HG03432 (cell line): ENCODE results near the gene STAC3.

Experiments
- ATAC-seq: cut with Tn5 transposase; IDR thresholded peaks from one replicate; pipeline ENCODE4 v1.9.1; 2021; ENCODE audit warnings: mild to moderate bottlenecking, moderate library complexity; ENCODE audit not compliant: unreplicated experiment

The STAC3 gene

DNA sequence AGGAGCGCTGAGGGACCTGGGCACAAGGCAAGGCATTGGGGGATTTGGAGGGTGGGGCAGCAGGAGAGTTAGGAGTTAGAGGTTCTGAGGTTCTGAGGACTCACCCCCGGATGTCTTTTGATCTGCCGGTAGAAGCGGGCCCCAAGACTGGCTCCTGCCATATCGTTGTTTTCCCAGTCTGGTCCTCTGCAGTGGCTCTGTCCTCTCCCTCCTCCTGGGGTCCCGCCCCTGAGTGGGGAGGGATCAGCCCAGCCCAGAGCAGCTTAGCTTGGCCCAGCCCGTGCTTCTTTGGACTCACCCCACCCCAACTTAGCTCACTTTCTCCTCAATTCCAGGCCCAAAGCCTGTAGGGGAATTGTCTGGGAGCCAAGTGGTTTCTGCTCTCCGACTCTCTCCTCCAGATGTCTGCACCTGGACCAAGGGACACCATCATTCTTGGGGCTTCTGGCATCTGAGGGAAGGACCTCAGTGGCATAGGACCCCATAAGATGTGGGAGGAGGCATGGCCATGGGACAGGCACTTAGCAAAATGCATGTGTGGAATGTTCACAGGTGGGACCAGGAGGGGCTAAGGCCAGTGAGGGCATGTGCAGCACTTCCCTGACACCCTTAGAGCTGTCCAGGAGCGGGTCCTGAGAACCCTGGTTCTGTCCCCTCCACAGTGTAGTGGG is 13.9 kb downstream of the STAC3 start:
- ATAC-seq, result no peak

DNA sequence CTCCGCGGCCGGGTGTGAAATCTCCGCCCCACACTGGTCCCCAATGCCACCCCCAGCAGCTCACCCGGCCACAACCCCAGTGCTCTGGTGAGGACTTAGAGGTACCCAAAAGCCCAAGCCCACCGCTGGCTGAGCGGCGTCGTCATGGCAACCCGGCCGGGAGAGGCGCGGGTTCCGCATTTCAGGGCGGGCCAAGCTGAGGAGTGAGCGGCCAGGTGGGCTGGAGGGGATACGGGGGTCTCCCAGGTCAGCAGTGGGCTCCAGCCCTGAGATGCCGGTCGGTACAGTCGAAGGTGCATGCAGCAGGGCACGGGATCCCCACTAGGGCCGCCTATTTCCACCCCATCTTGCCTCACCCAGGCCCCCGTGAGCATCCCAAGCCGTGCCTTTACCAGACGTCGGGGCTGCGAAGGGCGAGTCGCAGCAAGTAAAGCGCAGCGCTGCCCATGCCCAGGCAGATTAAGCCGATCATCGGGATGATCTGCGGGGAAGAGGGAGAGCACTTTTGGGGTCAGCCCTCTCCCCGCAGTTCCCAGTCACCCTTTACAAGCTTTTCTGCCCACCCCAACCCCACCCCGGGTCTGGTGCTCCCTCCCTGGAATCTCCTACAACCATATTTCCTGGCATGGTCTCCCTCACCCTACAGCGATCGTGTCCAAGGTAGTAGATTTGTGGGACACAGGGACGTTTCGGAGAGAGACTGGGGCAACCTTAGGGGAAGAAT is 14.6 kb downstream of the STAC3 start:
- ATAC-seq, result no peak

DNA sequence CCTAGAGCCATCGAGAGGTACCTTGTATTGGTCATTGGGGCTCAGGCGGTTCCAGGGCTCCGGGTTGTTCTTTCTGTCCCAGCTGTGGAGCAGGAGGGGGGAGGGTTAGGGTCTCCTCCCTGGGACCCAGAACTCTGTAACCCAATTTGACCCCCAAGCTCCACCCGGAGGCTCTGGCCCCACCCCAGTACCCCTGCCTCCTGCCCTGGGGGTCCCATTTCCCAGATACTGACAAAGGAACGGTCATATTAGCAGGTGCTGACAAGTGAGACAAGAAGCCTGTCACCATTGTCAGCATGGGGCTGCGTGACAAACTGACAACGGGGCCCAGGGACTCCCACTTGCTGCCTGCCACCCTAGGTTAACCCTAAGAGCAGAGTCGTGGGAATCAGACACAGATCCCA is 15.3 kb downstream of the STAC3 start:
- no peak for ATAC-seq

DNA sequence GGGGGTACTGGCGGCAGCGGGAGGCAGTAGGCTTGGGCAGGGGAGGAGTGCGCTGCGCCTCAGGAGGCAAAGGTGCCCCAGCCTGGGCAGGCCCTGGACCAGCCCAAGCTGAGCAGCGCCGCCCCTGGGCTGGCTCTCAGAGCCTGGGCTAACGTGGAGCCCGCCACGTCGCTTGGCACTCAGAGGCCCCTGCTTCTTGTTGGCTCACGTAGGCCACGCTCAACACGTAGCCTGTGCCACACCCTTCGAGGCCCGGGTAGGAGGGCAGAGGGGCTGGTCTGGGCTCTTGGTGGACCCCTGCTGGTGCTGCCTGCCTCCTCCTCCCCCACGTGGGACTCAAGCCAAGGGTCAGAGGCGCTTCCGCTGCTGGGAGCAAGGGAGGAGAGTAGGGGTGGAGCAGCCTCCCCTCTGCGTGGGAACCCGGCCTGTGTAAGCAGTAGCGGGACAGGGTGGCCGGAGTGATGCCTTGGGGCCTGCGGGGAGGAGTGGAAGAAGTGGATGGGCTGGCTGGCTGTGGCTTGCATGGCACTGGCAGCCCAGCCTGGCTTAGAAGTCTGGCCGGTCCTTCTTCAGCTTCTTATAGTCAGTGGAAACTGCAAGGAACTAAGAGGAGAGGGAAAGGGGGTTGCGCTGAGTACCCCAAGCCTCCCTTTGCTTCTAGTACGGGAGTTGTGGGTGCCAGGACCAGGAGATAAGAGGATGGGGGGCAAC is 15.8 kb downstream of the STAC3 start:
- ATAC-seq, result no peak

DNA sequence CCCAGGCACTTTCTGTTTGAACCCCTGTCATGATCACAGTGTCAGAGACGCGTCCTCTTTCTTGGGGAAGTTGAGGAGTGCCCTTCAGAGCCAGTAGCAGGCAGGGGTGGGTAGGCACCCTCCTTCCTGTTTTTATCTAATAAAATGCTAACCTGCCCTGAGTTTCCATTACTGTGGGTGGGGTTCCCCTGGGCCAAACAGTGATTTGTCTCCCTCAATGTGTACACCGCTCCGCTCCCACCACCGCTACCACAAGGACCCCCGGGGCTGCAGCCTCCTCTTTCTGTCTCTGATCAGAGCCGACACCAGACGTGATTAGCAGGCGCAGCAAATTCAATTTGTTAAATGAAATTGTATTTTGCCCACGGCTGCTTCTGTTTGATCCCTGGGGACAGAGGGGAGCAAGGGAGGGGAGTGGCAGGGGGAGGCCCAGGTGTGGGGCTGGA is 16.4 kb downstream of the STAC3 start:
- ATAC-seq, result no peak

DNA sequence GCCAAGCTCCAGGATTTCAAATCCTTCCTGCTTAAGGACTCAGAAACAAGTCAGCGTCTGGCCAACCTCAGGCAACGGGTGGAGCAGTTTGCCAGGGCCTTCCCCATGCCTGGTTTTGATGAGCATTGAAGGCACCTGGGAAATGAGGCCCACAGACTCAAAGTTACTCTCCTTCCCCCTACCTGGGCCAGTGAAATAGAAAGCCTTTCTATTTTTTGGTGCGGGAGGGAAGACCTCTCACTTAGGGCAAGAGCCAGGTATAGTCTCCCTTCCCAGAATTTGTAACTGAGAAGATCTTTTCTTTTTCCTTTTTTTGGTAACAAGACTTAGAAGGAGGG is 16.8 kb downstream of the STAC3 start:
- ATAC-seq, result no peak

DNA sequence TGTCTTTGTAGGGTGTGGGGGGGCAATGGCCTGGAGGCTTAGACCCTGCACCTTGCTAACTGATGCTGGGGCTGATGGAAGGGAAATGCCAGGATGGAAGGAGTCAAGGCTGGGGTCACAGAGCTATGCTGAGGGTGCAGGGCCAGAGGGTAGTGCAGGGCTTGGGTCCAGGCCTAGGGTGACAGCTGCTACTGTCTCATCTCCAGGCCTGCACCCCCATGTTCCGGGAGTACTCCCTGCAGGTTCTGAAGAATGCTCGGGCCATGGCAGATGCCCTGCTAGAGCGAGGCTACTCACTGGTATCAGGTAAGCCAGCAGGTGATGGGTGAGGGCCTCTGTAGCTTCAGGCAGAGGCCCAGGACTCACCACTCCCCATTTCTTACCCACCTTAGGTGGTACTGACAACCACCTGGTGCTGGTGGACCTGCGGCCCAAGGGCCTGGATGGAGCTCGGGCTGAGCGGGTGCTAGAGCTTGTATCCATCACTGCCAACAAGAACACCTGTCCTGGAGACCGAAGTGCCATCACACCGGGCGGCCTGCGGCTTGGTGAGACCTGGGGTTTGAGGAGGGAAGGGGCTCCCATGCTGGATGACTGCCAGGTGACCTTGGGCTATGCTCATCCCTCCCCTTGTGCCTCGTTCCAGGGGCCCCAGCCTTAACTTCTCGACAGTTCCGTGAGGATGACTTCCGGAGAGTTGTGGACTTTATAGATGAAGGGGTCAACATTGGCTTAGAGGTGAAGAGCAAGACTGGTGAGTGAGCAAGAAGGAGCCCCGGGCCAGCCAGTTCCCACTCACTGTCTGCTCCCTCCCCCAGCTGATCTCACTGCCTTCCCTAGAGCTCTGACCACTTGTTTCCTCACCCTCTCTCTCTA is 17.4 kb downstream of the STAC3 start:
- no peak for ATAC-seq

DNA sequence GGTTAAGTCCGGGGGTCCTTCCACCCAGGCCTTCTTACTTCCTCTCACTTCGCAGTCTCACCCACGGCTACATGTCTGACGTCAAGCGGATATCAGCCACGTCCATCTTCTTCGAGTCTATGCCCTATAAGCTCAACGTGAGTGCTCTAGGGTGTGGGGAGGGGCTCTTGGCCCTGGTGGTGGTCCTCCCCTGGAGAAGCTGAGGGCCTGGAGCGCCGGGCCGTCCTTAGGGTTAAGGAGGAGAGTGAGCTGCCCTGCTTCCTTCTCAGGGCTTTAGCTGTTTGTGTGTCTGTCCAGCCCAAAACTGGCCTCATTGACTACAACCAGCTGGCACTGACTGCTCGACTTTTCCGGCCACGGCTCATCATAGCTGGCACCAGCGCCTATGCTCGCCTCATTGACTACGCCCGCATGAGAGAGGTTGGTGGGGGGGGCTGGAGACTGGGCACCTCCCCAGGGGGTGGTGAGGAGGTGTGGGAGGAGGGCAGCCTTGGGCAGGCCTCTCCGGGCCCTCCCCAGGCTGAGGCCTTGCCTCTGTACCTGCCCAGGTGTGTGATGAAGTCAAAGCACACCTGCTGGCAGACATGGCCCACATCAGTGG is 18.7 kb downstream of the STAC3 start:
- no peak for ATAC-seq

DNA sequence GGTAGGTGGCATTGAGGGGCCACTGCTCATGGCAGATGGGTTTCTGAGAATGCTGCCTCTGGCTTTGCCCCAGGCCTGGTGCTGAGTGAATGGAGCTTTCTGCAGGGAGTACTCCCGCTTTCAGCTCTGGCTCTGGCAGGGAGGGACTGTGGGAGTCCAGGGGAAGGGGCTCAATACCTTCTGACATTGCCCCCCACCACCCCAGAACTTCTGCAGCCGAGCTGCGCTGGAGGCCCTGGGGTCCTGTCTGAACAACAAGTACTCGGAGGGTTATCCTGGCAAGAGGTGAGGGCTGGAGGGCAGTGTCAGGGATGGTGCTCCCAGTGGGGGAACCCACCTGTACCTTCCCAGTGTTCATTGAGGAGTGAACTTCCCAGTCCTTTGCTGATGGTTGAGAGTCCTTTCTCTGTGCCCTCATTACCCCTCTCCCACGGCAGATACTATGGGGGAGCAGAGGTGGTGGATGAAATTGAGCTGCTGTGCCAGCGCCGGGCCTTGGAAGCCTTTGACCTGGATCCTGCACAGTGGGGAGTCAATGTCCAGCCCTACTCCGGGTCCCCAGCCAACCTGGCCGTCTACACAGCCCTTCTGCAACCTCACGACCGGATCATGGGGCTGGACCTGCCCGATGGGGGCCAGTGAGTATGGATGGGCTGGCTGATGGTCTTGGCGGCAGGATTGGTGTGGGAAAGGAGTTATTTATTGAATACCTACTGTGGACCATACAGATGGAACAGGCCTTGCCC is 19.5 kb downstream of the STAC3 start:
- no peak for ATAC-seq

DNA sequence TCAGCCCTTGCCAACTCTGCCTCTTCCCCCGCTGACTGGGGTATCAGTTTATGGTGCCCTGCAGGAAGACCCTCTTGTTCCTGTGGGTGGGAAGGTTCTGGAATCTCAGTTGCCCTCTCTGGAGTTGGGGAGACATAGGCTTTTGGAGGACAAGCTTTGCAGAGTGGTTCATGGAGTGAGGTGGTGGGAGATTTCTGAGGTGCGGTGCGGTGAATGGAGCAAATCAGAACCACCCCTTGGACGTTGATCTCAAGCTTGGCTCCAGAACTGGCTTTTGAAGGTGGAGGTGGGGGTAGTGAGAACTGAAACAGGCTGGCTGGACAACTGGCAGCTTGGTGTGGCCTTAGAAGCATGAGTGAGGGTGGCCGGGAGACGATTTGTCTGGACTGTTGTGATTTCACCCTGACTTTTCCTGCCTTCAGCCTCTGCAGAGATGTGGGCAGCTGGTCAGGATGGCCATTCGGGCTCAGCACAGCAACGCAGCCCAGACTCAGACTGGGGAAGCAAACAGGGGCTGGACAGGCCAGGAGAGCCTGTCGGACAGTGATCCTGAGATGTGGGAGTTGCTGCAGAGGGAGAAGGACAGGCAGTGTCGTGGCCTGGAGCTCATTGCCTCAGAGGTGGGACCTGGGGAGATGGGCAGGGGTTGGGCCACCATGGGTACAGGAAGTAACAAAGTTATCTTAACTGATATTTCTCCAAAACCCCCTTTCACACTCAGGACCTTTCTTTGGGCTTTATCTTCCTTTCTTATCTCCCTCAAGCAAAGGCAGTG is 20.4 kb downstream of the STAC3 start:
- no peak for ATAC-seq

DNA sequence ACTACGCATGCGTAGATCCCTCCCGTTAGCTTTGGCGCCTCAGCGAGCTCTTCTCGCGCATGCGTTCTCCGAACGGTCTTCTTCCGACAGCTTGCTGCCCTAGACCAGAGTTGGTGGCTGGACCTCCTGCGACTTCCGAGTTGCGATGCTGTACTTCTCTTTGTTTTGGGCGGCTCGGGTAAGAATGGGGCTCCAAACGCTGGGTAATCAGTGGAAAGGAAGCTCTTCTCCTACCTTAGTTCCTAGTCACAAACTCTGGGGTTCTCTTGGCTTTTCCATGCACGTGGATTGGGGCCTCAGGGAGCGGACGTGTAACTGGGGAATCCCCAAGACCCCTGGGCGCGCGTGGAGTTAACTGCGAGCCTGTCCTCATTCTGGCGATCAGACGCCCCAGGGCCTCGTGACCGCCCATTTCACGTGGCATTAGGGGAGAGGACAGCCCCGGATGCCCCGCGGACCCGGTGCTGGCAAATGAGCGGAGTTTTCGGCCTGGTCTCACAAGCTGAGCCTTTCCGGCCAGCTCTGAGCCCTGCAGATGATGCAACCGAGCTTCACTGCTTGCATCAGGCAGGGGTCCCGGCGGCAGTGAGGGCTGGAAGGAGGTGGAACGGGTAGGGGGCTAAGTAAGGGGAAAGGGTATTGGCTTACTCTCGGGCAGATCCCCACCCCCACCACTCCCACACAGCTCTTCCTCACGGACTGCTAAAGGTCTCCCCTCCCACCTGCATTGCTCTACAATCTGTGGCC is 21.2 kb downstream of the STAC3 start, which contains the start of gene SHMT2:
Gene SHMT2, plus strand, starts transcription at position 78 of the 747 bp plus-strand sequence. Its CDS starts 68 bp downstream, at position 146.
- ATAC-seq, result peak; percentile 63

DNA sequence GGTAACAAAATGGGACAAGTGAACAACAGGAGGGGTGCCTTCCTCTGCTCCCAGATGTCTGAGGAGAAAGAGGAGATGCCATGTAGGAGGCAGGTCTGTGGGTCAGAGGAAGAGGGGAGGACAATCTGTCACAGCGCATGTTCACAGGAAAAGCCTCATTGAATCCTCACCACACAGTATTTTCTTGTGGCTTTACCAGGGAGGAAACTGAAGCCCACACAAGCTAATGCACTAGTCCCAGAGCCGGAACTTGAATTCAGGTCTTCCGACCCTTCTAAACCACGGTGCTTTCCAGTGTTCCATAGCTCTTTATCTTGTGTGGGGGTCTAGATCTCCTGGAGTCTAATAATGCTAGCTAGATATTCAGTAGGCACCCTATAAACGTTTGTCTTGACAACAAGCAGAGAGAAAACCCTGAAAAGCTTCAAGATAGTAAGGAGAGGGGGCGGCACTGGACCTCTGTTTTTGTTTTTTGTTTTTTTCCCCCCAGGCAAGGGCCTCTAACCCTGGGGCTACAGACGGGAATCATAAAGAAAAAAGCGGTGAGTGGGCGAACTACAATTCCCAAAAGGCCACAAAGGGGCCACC is 21.8 kb downstream of the STAC3 start:
- peak; percentile 7 for ATAC-seq

DNA sequence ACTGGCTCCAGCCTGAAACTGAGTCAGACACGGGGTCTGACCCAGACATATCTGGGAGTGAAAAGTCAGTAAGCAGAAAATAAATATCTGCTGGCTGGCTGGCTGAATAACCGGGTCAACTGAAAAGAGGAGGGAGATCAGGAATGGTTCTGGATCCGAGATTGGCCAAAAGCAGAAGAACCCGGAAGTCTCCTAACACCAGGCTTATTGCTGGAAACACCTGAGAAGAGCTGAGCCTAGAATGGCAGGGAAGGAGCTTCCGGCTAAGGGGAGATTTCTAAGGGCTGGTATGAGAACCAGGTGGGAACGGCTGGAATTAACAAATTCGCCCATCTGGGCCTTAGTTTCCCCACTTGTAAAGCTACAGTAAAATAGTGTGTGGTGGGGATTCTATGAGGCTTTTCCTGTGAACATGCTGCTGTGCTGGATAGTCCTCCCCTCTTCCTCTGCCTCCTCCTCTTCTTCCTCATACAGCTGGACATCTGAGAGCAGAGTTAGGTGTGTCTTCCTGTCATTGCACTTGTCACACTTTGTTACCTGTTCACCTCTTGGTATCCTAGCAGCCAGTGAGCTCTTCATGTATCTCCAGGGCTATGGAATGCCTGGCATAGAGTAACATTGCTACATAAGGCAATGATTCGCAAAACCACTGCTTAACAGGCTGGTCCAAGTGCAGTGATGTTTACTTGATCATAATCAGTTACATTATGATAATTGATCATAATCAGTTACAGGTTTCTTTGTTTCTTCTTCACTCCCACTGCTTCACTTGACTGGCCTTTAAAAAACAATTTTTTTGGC is 23.5 kb downstream of the STAC3 start:
- no peak for ATAC-seq

DNA sequence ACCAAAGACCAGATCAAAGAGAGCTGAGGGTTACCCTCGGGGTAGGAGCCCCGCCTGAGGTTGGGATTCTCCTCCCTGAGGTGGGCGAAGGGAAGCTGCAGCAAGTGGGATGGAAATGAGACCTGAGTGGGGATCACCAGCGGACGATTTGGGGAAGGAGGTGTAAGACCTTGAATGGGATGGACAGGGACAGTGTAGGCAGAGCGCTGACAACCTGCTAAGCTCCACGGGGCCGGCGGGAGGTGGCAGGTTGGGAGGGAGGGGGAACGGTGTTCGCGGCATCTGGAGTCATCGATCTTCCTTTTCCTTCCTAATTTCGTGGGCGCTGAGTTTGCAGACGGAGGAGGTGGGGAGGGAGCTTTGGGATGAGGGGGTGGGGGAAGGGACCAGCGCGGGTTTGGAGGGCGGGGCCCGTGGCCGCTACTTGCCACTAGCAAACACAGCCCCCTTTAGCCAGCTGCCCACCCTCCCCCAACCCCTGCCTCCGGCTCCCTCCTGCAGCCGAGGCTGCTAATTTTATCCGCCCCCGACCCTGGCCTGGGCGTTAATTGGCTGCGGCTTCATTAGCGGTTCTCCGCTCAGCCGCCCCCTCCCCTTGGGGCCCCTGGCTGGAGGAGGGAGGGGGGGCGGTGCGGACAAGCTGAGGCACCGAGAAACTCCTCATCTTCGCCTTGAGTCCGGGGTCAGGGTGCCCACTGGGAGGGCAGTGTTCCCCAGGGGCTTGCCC is 24.2 kb downstream of the STAC3 start:
- no peak for ATAC-seq

DNA sequence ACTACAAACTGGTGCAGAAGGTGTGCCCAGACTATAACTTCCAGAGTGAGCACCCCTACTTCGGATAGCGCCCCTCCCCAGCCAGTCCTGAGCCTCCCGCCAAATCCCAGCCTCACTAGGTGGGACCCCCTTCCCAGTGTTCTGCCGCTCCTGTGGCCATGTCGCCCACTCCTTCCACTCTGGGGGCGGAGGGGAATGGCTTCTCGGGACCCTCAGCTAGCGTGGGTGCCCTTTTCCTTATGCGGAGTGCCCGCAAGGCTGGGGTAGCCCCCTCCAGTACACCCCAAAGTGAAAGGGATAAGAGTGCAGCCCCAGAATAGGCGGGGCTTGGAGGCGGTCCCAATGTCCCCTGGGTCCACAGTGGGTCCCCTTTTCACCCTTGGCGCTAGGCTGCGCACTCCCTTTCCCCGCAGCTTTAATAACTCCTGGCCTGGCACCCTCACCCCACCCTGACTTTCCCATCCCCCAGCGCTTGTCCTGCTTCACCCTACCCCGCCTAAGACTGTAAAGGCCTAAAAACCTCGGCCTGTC is 25.2 kb downstream of the STAC3 start:
- no peak for ATAC-seq

DNA sequence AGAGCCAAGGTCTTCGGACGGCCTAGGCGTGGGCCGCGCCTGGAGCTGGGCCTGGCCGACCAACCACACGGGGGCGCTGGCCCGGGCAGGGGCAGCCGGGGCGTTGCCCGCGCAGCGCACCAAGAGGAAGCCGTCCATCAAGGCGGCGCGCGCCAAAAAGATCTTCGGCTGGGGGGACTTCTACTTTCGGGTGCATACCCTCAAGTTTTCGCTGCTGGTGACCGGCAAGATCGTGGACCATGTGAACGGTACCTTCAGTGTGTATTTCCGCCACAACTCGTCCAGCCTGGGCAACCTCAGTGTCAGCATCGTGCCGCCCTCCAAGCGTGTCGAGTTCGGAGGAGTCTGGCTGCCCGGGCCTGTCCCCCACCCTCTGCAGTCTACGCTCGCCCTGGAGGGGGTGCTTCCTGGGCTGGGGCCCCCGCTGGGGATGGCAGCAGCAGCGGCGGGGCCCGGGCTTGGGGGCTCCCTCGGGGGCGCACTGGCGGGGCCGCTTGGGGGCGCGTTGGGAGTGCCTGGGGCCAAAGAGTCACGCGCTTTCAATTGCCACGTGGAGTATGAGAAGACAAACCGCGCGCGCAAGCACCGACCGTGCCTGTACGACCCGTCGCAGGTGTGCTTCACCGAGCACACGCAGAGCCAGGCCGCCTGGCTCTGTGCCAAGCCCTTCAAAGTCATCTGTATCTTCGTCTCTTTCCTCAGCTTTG is 25.9 kb downstream of the STAC3 start:
- ATAC-seq, result no peak
